Subcutaneous abdominal adipose tissue (tissue), 5 donors: ENCODE results near the gene ATP1A3.
"Not testable (repeated sequence)": the region's sequence is repeated elsewhere in the genome, so short reads cannot be mapped to it uniquely, and the experiment has no call there.

Source experiments
- H3K27ac ChIP-seq: one replicate; pipeline ENCODE4 v1.7.0; 2013; ENCODE audit warnings: low read depth, mild to moderate bottlenecking, inconsistent platforms, low read length, moderate library complexity
- H3K27me3 ChIP-seq, 5 donors: one replicate each; pipeline ENCODE4 v1.7.0; 2013; ENCODE audit warnings: low read length in 5 of 5, inconsistent platforms in 1 of 5; ENCODE audit not compliant: control insufficient read depth in 5 of 5, insufficient read depth in 4 of 5
- H3K36me3 ChIP-seq, 5 donors: one replicate each; pipeline ENCODE4 v1.7.0; 2013; ENCODE audit warnings: low read length in 5 of 5; ENCODE audit not compliant: control insufficient read depth in 5 of 5, insufficient read depth in 5 of 5
- H3K4me1 ChIP-seq, 5 donors: one replicate each; pipeline ENCODE4 v1.7.0; 2013; ENCODE audit warnings: low read length in 5 of 5, mild to moderate bottlenecking in 3 of 5, moderate library complexity in 1 of 5; ENCODE audit not compliant: control insufficient read depth in 5 of 5, insufficient read depth in 5 of 5
- H3K4me3 ChIP-seq, 5 donors: one replicate each; pipeline ENCODE4 v1.7.0; 2013; ENCODE audit warnings: low read length in 5 of 5, low read depth in 1 of 5
- H3K9ac ChIP-seq, 5 donors: one replicate each; pipeline ENCODE4 v1.7.0; 2013; ENCODE audit warnings: low read length in 5 of 5, mild to moderate bottlenecking in 4 of 5, moderate library complexity in 3 of 5
- H3K9me3 ChIP-seq, 5 donors: one replicate each; pipeline ENCODE4 v1.7.0; 2013; ENCODE audit warnings: low read length in 5 of 5; ENCODE audit not compliant: control insufficient read depth in 5 of 5
- donor health status: healthy.
- donor health status: healthy.
- donor health status: healthy.
- donor health status: healthy.
- donor health status: healthy.

The ATP1A3 gene

DNA sequence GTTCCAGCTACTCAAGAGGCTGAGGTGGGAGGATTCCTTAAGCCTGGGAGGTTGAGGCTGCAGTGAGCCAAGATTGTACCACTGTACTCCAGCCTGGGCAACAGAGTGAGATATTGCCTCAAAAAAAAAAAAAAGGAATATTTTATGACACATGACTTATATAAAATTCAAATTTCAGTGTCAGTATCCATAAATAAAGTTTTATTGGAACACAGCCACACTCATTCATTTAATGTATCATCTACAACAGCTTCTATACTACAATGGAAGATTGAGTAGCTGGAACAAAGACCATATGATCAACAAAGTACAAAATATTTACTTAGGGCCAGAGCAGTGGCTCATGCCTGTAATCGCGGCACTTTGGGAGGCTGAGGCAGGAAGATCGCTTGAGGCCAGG is 18.7 kb upstream of the ATP1A3 start:
- not testable (repeated sequence) for H3K4me1 ChIP-seq, H3K27me3 ChIP-seq, H3K36me3 ChIP-seq, H3K27ac ChIP-seq, H3K4me3 ChIP-seq, H3K9me3 ChIP-seq, H3K9ac ChIP-seq

DNA sequence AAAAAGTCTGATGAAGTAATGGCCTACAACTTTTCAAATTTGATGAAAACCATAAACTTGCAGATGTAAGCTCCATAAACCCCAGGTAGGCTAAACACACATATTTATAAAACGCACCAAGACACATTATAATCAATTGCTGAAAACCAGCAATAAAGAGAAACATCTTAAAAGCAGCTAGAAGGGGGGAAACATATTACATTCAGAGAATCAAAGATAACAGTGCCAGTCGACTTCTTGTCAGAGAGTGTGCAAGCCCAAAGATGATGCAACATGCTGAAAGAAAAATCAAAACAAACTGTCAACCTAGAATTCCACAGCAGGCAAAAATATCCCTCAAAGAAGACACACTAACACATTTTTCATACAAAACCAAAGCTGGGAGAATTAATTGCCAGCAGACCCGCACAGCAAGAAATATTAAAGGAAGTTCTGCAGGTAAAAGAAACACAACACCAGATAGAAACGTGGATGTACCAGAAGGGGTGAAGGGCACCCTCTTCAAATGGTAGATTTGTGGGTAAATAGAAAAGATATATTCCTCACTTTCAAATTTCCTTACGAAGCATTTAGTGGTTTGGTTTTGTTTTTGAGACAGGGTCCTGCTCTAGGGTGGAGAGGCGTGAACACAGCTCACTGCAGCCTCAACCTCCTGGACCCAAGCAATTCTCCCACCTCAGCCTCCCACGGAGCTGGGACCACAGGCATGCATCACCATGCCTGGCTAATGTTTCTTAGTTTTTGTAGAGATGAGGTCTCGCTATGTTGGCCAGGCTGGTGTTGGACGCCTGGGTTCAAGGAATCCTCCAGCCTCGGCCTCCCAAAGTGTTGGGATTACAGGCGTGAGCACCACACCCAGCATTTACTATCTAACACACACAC is 16.5 kb upstream of the ATP1A3 start:
- no peaks in the 10 kb centered on the region for H3K36me3 ChIP-seq
- peaks cover 0 to 2% (median 0%) of the 10 kb centered on the region in 5 donors for H3K27me3 ChIP-seq
- H3K9me3 ChIP-seq, result no peaks in the 10 kb centered on the region
- no peak overlapping the region for H3K27ac ChIP-seq
- H3K4me3 ChIP-seq, result no peak overlapping the region
- H3K4me1 ChIP-seq, result peaks cover 0 to 5% (median 4%) of the 10 kb centered on the region in 5 donors
- no peak overlapping the region for H3K9ac ChIP-seq

DNA sequence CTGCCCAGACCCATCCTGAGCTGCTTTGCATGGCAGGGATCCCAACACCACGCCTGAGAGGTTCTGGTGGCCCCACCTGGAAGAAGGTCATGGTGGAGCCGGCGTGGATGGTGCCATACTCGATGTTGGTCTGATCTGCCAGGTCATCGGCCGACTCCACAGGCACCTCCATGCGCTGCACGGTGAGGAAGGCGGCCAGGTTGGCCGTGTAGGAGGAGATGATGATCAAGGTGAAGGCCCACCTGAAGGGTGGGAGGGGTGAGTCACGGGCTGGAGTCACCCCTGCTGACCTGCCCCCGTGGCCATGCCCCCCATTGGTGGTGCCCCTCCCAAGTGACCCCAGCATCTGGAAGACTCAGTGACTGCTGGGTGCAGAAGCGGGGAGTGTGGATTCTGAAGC is 12.5 kb upstream of the ATP1A3 start:
- no peaks in the 10 kb centered on the region for H3K9me3 ChIP-seq
- H3K4me3 ChIP-seq, result no peak overlapping the region
- H3K4me1 ChIP-seq, result peaks cover 0 to 10% (median 4%) of the 10 kb centered on the region in 5 donors
- peaks cover 0 to 8% (median 4%) of the 10 kb centered on the region in 5 donors for H3K27me3 ChIP-seq
- no peak overlapping the region for H3K9ac ChIP-seq
- H3K36me3 ChIP-seq, result no peaks in the 10 kb centered on the region
- no peak overlapping the region for H3K27ac ChIP-seq

DNA sequence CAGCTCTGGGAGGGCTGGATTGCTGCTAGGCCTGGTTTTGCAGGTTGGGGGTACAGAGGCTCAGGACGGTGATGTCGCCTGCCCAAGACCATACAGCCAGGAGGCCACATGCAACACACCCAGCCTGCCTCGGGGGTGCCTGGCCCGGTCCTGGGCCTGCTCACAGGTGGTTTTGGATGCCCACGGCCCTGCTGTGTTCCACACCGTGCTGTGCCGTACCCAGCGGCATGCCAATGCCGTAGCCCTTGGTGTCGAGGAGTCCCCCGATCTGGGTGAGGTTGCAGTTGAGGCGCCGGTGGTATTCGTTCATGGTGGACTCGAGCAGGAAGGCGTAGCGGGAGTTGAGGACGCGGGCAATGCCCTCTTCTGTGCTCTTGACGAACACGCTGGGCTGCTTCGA is 11.5 kb upstream of the ATP1A3 start:
- Histone ChIP-seq H3K4me1 (peaks cover 0 to 10% (median 2%) of the 10 kb centered on the region in 5 donors), H3K4me3 (no peak overlapping the region), H3K9me3 (no peaks in the 10 kb centered on the region), H3K27me3 (peaks cover 0 to 12% (median 7%) of the 10 kb centered on the region in 5 donors), H3K27ac (no peak overlapping the region), H3K9ac (no peak overlapping the region), H3K36me3 (no peaks in the 10 kb centered on the region)

DNA sequence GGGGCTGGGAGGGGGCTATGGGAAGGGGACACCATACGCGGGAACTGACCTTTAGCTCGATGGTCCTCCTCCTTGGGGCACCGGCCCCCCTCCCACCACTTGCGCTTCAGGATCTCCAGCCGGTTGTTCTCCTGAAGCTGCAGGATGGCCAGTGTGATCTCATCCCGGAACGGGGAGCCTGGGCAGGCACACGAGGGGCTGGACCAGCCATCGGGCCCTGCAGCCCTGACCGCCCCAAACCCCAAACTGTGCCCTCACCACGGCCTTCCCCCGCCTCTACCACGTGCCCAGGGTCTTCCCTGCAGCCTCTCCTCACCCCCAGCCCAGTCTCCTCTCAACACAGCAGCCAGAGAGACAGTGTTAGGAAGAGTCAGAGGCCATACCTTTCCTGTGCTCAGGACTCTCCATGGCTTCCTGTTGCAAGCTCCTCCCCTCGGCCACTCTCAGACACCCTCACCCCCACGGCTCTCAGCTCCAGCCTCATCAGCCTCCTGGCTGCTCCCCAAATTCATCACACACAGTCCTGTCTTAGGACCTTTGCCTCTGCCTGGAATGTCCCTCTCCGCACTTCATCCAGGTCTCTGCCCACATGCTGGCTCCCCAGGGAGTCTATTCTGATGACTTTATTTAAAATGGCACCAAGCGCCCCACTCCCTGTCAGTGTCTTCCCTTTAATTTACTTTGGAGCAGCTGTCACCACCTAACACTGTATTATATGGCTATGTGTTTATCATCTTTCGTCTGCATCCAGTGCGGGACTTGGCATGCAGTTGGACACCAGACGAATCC is 9.7 kb upstream of the ATP1A3 start:
- H3K9ac ChIP-seq, result no peak overlapping the region
- H3K4me3 ChIP-seq, result no peak overlapping the region
- H3K9me3 ChIP-seq, result no peaks in the 10 kb centered on the region
- H3K4me1 ChIP-seq, result peaks cover 0 to 20% (median 3%) of the 10 kb centered on the region in 5 donors
- H3K27me3 ChIP-seq, result peaks cover 4 to 26% (median 22%) of the 10 kb centered on the region in 5 donors
- H3K27ac ChIP-seq, result no peak overlapping the region
- no peaks in the 10 kb centered on the region for H3K36me3 ChIP-seq

DNA sequence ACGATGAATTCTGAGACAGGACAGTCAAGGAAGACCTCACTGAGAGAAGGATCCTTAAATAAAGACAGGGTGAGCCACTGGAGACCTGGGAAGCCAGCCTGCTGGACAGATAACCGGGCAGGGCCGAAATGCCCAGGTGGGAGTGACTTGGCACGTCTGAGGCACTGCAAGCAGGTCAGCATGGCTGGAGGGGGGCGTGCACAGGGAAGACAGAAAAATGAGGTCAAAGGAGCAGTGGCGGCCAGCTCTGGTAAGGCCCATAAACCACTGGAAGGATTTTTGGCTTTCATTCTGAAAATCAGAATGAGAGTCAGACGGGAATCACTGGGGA is 5.8 kb upstream of the ATP1A3 start:
- no peak overlapping the region for H3K27ac ChIP-seq
- H3K27me3 ChIP-seq, result peaks cover 22 to 58% (median 50%) of the 10 kb centered on the region in 5 donors
- peaks cover 0 to 4% (median 0%) of the 10 kb centered on the region in 5 donors for H3K9me3 ChIP-seq
- H3K36me3 ChIP-seq, result no peaks in the 10 kb centered on the region
- H3K9ac ChIP-seq, result no peak overlapping the region
- peaks cover 0 to 18% (median 4%) of the 10 kb centered on the region in 5 donors for H3K4me1 ChIP-seq
- no peak overlapping the region for H3K4me3 ChIP-seq

DNA sequence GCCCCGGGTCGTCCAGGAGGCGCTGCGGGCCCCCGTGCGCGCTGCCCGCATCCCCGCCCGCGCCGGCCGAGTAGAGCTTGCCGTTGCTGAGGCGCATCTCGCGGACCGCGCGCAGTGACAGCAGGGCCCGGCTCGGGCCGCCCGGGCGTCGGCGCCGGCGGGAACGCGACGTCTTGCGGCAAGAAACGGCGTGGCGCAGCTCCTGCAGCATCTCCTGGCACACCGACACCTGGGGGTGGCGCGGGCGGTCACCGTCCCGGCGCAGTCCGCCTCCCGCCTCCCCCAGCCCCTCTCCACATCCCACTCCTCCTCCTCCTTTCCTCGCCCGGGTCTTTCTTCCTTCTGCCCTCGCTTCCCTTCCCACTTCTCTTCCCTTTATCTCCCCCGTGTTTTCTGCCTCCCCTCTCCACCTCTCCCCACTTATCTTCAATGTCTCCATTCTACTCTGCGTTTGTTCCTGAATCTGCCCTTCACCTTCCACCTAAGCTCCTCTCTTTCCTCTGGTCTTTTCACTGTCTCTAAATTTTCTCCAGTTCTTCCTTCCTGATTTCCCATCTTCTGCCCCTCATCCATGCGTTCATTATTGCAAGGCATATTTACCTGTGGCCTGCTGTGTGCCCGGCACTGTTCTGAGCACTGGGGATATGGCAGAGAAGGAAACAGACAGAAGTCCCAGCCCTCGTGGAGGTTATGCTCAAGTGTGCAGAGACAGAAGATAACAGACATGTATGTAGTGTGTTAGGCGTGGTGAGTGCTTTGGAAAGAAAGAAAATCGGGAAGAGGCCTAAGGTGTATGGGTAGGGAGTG is 5.2 kb upstream of the ATP1A3 start:
- no peak overlapping the region for H3K27ac ChIP-seq
- no peak overlapping the region for H3K4me3 ChIP-seq
- H3K9me3 ChIP-seq, result peaks cover 0 to 4% (median 0%) of the 10 kb centered on the region in 5 donors
- peaks cover 0 to 19% (median 4%) of the 10 kb centered on the region in 5 donors for H3K4me1 ChIP-seq
- H3K9ac ChIP-seq, result no peak overlapping the region
- peaks cover 26 to 64% (median 54%) of the 10 kb centered on the region in 5 donors for H3K27me3 ChIP-seq
- no peaks in the 10 kb centered on the region for H3K36me3 ChIP-seq

DNA sequence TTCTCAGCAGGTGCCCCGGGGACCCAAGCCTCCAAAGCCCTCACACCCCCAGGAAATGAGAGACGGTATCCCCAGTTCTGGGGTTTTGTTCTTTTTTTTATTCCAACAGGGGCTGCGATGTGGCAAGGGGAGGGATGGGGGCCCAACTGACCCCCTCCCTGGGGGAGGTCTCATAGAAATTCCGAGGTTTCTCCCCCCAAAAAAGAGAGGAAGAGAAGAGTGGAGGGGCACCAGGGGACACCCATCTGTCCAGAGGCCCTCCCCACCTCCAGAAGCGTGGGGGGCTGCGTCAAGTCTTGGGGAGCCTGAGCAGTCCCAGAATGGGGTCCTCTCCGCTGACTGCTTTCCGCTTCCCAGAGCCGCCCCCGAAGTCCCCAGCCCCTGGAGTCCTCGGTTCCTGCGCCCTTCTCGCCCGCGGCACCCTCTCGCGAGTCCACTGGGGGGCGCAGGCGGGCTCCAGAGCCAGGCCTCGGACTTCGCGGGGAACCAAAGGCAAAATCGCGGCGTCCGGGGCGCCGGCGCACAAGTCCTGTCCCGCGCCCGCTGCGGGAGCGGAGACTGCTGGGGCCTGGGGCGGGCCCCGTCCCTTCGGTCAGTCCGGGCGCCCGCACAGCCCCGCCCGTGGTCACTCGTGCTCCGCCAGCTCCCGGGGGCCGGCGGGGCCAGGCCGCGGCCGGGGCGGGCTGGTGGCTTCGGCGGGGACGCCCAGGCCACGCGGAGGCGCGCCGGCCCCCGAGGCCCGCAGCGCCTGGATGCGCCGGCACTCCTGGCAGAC is 4.4 kb upstream of the ATP1A3 start:
- peaks cover 0 to 27% (median 11%) of the 10 kb centered on the region in 5 donors for H3K4me1 ChIP-seq
- H3K9ac ChIP-seq, result no peak overlapping the region
- no peak overlapping the region for H3K4me3 ChIP-seq
- H3K36me3 ChIP-seq, result no peaks in the 10 kb centered on the region
- peaks cover 28 to 71% (median 57%) of the 10 kb centered on the region in 5 donors for H3K27me3 ChIP-seq
- no peak overlapping the region for H3K27ac ChIP-seq
- H3K9me3 ChIP-seq, result peaks cover 0 to 4% (median 0%) of the 10 kb centered on the region in 5 donors

DNA sequence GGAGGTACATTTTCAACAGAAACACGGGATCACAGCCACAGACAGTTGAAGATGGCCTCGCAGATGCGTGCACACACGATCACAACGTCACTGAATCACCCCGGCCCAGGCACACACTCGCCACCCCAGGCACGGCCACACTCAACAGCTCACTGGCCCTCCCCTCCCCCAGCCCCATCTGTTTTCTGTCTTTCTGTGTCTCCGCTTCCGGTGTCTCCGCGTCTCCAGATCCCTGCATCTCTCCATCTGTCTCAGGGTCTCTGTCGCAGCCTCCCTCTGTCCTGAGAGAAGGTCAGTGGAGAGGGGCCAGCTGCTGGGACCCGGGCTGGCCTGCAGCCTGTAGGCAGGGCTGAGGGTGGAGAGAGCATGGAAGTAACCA is 3.8 kb upstream of the ATP1A3 start:
- H3K4me1 ChIP-seq, result peaks cover 0 to 29% (median 14%) of the 10 kb centered on the region in 5 donors
- no peaks in the 10 kb centered on the region for H3K36me3 ChIP-seq
- H3K27ac ChIP-seq, result no peak overlapping the region
- peaks cover 32 to 75% (median 61%) of the 10 kb centered on the region in 5 donors for H3K27me3 ChIP-seq
- H3K9me3 ChIP-seq, result peaks cover 0 to 4% (median 0%) of the 10 kb centered on the region in 5 donors
- H3K4me3 ChIP-seq, result no peak overlapping the region
- H3K9ac ChIP-seq, result no peak overlapping the region
